Cerebellar cortex (tissue), 1 donor: Measurements from ENCODE around the gene AAK1.

ENCODE experiments used
- DNase-seq: peaks from one replicate; pipeline ENCODE4 v3.0.0-alpha.2; 2015; ENCODE audit warnings: low spot score

Gene AAK1

GRCh38 chr2:69538872-69539548 lies 104.5 kb downstream of the AAK1 start:
- DNase-seq, result no peak

DNA sequence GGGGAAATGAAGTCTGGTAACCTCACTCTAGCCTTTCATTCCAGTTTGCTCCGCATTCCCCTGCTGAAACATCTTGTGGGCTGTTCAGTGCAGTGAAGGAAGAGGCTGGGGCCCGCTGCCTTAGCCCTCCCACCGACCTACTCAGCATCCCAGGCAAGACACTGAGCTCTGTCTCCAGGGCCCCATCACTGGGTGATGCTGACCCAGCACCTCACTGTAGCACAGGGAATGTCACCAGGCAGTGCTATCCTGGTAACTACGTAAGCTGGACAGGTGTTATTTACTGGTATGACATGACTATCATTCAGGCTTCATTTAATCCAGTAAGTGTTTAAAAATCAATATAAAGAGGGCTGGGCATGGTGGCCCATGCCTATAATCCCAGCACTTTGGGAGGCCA lies 105.3 kb downstream of the AAK1 start:
- no peak for DNase-seq

GRCh38 chr2:69535817-69536241 lies 107.7 kb downstream of the AAK1 start:
- DNase-seq, result no peak

DNA sequence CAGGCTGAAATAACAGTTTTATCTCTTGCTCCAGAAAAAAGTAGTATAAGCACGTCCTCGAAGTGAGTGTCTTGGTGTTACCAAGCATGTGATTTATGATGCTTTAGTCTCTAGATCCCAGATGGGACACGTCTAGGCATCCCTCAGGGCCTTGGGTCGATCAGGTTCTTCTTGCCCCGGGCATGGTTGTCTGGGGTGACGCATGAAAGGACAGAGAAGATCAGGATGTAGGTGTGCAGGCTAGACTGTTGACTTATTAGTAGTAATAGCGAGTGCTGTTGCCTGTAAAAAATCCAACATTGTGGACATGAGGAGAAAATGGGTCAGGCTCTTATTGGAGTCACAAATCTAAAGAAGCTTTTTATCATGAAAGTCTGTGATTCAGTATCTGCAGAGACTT lies 112.4 kb downstream of the AAK1 start:
- DNase-seq, result no peak

DNA sequence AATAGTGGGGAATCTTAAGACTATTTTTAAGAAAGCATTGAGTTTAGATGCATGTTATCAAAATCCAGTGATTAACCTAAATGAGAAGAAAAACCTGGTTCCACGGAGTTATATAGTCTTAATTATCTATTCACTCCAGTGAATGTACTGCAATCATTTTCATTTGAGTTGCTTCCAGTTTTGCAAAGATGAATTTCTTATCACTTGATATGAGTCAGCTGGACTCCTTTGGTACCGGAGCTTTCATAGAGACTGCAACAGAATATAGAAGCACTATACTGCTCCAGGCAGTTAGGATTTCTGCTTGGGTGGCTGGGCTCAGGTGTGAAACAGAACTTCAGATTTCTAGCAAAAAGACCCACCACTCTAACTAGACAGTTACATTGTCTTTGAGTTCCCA lies 114.1 kb downstream of the AAK1 start:
- DNase-seq, result no peak

GRCh38 chr2:69525261-69525660 lies 118.3 kb downstream of the AAK1 start:
- DNase-seq, result no peak

DNA sequence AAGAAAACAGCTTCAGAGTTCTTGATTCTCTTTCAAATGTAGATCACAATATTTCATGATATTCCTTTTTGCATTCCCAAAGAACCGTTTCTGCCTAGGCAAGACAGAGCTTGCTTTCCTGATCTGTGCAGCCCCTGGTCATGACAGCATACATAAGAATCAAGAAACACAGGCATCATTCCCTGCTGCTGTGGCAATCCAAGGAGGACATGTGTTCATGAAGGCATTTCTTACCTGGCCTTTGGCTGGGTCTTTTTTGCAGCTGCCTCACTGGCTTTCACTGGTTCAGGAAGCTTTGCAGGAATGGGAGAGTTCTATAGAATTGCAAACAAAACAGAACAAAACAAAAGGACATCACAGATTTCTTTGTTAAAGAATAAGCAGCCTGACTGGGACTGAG lies 118.7 kb downstream of the AAK1 start:
- DNase-seq, result no peak

DNA sequence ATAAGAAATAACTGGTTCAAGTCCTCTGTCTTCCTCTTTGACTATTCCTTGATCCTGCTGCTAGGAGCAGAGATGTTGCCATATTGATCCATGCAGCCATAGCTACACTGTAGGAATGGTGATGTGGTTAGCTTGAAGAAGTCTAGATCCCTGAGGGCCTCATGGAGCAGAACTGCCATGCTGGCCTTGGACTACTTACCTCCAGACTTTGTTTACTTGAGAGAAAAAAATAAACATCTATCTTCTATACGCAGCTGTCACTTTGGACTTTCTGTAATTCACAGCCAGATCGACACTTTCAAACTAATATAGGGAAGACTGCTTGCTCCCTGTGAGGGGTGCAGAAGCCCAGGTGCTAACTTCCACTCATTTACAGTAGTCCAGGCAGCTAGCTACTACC lies 121.8 kb downstream of the AAK1 start:
- no peak for DNase-seq

GRCh38 chr2:69518841-69519240 lies 124.7 kb downstream of the AAK1 start:
- DNase-seq, result no peak

DNA sequence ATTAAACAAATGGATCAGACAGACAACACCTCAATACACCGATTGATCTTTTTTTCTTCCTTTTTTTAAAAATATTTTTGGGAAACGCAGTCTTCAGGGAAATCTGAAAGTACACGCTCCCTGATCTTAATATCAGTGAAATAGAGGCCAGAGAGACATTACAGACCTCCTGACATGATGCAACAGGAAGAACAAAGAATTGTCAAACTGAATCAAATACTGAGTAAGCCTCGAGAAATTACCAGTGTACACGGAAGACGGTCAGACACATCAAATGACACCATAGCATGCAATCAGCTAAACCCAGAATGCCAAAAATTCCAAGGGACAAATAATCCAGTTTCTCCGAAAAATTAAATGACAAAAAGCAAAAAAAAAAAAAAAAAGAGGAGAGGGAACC lies 126.1 kb downstream of the AAK1 start:
- DNase-seq, result no peak

DNA sequence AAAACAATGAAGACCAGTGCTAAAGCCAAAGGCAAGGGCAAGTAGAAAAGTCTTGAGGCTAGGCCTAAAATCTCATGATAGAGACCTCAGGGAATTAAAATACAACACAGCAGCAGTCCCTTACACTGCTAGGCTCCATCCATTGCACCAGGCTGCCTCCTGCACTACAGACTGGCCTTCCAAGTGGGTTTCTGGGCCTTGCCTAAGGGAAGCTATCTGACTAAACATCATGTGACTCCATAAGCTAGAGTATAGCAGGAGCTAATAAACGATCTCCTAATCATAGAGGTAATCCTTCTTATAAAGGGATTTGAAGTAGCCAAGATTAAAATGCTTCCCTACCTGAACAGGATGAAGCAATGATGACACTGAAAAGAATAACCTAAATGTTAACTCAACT lies 128.7 kb downstream of the AAK1 start:
- DNase-seq, result no peak

GRCh38 chr2:69514406-69514805 lies 129.1 kb downstream of the AAK1 start:
- no peak for DNase-seq

GRCh38 chr2:69512446-69512845 lies 131.1 kb downstream of the AAK1 start:
- no peak for DNase-seq

DNA sequence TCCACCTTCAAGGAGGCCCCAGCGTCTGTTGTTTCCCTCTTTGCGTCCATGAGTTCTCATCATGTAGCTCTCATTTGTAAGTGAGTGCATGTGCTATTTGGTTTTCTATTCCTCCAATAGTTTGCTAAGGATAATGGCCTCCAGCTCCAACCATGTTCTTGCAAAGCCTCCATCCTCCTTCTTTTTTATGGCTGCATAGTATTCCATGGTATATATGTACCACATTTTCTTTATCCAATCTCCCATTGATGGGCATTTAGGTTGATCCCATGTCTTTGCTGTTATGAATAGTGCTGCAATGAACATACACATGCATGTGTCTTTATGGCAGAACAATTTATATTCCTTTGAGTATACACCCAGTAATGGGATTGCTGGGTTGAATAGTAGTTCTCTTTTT lies 133.3 kb downstream of the AAK1 start:
- no peak for DNase-seq

- no peak for DNase-seq
These were observed 133.8 kb downstream of the AAK1 start for GRCh38 chr2:69509750-69510140.

- no peak for DNase-seq
These were observed 134.4 kb downstream of the AAK1 start for GRCh38 chr2:69509011-69509749.

DNA sequence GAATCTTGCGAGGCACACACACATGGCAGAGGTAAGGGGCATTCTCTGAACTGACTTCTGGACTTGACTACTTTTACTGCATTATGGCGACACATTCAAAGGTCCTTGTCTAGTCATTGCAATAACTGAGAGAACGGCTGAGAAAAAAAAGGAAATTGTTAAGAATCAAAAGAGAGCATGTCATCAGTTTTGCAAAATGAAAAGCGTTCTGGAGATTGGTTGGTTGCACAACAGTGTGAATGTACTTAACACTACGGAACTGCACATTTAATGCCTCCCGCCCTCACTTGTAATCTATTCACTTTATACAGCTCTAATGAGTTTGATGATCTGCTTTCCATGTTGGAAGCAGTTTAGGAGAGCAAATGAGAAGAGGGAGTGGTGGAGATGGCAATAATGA lies 137.8 kb downstream of the AAK1 start:
- DNase-seq, result no peak

DNA sequence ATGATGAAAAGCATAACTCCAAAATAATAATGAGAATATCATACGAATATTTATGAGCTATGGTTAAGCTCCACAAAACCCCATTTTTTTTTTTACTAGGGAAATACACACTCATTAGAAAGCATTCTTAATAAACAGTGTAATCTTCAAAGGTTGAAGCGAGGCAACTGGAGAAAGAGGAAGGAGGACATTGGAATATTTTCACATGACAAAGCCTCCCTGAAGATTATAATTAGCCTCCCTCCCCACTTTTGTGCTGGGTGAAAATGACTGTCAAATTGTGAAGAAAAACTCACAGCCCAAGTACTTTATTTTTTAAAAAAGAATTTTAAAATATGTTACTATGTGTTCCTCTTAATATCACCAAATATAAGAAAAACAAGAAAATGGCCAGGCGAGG lies 142.2 kb downstream of the AAK1 start:
- DNase-seq, result no peak

DNA sequence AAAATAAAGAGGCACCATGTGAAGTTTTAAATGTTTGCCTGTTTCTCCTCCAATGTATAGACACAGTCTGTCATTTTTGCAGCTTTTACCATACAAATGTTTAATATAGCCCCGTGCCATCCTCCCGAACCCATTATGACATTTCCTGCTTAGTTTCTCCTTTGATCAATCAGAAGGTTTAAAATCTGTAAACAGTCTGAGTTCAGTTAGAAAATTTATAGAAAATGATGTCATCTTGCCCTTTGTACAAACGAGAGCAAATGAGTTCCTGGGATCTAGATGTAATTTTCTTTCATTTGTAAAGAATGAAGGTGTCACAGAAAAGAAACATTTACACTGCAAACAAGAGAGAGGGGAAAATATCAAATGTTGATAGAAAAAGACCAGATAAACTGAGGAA lies 143.6 kb downstream of the AAK1 start:
- DNase-seq, result no peak

GRCh38 chr2:69499242-69499641 lies 144.3 kb downstream of the AAK1 start:
- no peak for DNase-seq

- no peak for DNase-seq
These were observed 147.7 kb downstream of the AAK1 start for GRCh38 chr2:69495861-69496260.

- no peak for DNase-seq
These were observed 148.5 kb downstream of the AAK1 start for GRCh38 chr2:69495008-69495407.

GRCh38 chr2:69494126-69494525 lies 149.4 kb downstream of the AAK1 start:
- peak; percentile 53 for DNase-seq

DNA sequence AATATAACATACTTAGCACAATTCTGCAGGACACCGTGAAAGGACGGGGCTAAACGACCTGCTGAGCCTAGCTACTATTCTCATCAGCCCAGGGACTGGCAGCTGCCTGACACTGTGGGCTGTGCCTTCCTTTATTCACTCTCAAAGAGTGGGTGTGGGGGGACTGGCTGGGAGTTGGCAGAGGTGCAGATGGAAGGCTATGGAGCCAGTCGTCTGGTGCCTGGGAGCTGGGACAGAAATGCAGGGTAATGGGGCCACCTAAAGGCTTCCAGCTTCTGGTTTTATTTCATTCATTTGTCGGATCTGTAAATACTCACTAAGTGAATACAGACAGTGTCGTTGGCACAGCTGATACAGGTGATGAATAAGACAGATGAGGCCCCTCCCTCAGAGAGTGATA lies 150.3 kb downstream of the AAK1 start:
- DNase-seq, result peak; percentile 28
